Nephron progenitor cell (in vitro differentiated cells): ENCODE measurements around the gene CIART.
"Not testable (repeated sequence)": the region's sequence is repeated elsewhere in the genome, so short reads cannot be mapped to it uniquely, and the experiment has no call there.

ENCODE experiments used
- DNase-seq: peaks from one replicate; pipeline ENCODE4 v3.0.0; 2021
- H3K27ac Mint-ChIP-seq: 2 replicates; pipeline ENCODE4 v1.8.0; 2021; ENCODE audit warnings: mild to moderate bottlenecking, moderate library complexity, mixed read lengths
- H3K27me3 Mint-ChIP-seq: 2 replicates; pipeline ENCODE4 v1.8.0; 2021; ENCODE audit warnings: mild to moderate bottlenecking, low read depth, mixed read lengths; ENCODE audit not compliant: poor library complexity
- H3K36me3 Mint-ChIP-seq: 2 replicates; pipeline ENCODE4 v1.8.0; 2021; ENCODE audit warnings: low read depth, mixed read lengths
- H3K4me1 Mint-ChIP-seq: 2 replicates; pipeline ENCODE4 v1.8.0; 2021; ENCODE audit warnings: mixed read lengths
- H3K4me3 Mint-ChIP-seq: 2 replicates; pipeline ENCODE4 v1.8.0; 2021; ENCODE audit warnings: mild to moderate bottlenecking, moderate library complexity, mixed read lengths
- H3K9me3 Mint-ChIP-seq: 2 replicates; pipeline ENCODE4 v1.8.0; 2021; ENCODE audit warnings: mild to moderate bottlenecking, moderate library complexity, mixed read lengths
- CTCF ChIP-seq: fragments of 200-600 bp; sonication (generic); IDR thresholded peaks from 2 replicates; pipeline ENCODE4 v1.5.0; 2021; ENCODE audit warnings: antibody characterized with exemption

Gene CIART

GRCh38 chr1:150235294-150235851 lies 47.0 kb upstream of the CIART start:
- TF ChIP-seq CTCF = no peak
- H3K9me3 Mint-ChIP-seq = no peaks in the 10 kb centered on the region
- H3K36me3 Mint-ChIP-seq = peaks cover 17% of the 10 kb centered on the region
- H3K27ac Mint-ChIP-seq = no peak overlapping the region
- no peak overlapping the region for H3K4me3 Mint-ChIP-seq
- no peak for DNase-seq
- peaks cover 9% of the 10 kb centered on the region for H3K27me3 Mint-ChIP-seq
- H3K4me1 Mint-ChIP-seq = peaks cover 23% of the 10 kb centered on the region

- no peak within 1 kb of the TSS for H3K4me3 Mint-ChIP-seq
- peaks cover 9% of the 10 kb centered on the region for H3K27me3 Mint-ChIP-seq
- peaks cover 23% of the 10 kb centered on the region for H3K4me1 Mint-ChIP-seq
- TF ChIP-seq CTCF = peak; percentile 18
- no peaks in the 10 kb centered on the region for H3K9me3 Mint-ChIP-seq
- peak; percentile 88 for DNase-seq
- peaks cover 10% of the 10 kb centered on the region for H3K36me3 Mint-ChIP-seq
- H3K27ac Mint-ChIP-seq = peak within 1 kb of the TSS; percentile 93
Observed at GRCh38 chr1:150235852-150236613, 46.3 kb upstream of the CIART start, which contains the start of gene ANP32E. ANP32E (minus strand) TSS chr1:150236112; CDS start chr1:150235786, 326 bp downstream.

GRCh38 chr1:150236614-150237100 lies 45.7 kb upstream of the CIART start:
- Mint-ChIP-seq H3K27me3 (peaks cover 11% of the 10 kb centered on the region), H3K27ac (no peak overlapping the region), H3K36me3 (peaks cover 4% of the 10 kb centered on the region), H3K4me1 (peaks cover 23% of the 10 kb centered on the region), H3K9me3 (no peaks in the 10 kb centered on the region), H3K4me3 (no peak overlapping the region)
- no peak for DNase-seq
- peak; percentile 4 for TF ChIP-seq CTCF

- not testable (repeated sequence) for H3K27ac Mint-ChIP-seq, DNase-seq, H3K36me3 Mint-ChIP-seq, H3K4me3 Mint-ChIP-seq, H3K9me3 Mint-ChIP-seq
- H3K4me1 Mint-ChIP-seq = peaks cover 23% of the 10 kb centered on the region
- peaks cover 13% of the 10 kb centered on the region for H3K27me3 Mint-ChIP-seq
Observed at GRCh38 chr1:150237176-150237575, 45.2 kb upstream of the CIART start.

GRCh38 chr1:150237746-150238145 lies 44.6 kb upstream of the CIART start:
- H3K4me1 Mint-ChIP-seq = peaks cover 22% of the 10 kb centered on the region
- no peak overlapping the region for H3K27ac Mint-ChIP-seq
- no peaks in the 10 kb centered on the region for H3K36me3 Mint-ChIP-seq
- H3K9me3 Mint-ChIP-seq = no peaks in the 10 kb centered on the region
- H3K27me3 Mint-ChIP-seq = peaks cover 13% of the 10 kb centered on the region
- H3K4me3 Mint-ChIP-seq = no peak overlapping the region
- no peak for DNase-seq
- no peak for TF ChIP-seq CTCF

- no peak for TF ChIP-seq CTCF
- DNase-seq = no peak
- H3K36me3 Mint-ChIP-seq = no peaks in the 10 kb centered on the region
- no peak overlapping the region for H3K4me3 Mint-ChIP-seq
- no peaks in the 10 kb centered on the region for H3K9me3 Mint-ChIP-seq
- H3K27me3 Mint-ChIP-seq = peaks cover 13% of the 10 kb centered on the region
- H3K4me1 Mint-ChIP-seq = no peaks in the 10 kb centered on the region
- H3K27ac Mint-ChIP-seq = no peak overlapping the region
Observed at GRCh38 chr1:150243003-150243402, 39.4 kb upstream of the CIART start.
